Fibroblast of upper back skin (primary cell): Measurements from ENCODE around the gene SRF.

Experiments
- DNase-seq: peaks from one replicate; pipeline ENCODE4 v3.0.0-alpha.2; 2013

Gene SRF

DNA sequence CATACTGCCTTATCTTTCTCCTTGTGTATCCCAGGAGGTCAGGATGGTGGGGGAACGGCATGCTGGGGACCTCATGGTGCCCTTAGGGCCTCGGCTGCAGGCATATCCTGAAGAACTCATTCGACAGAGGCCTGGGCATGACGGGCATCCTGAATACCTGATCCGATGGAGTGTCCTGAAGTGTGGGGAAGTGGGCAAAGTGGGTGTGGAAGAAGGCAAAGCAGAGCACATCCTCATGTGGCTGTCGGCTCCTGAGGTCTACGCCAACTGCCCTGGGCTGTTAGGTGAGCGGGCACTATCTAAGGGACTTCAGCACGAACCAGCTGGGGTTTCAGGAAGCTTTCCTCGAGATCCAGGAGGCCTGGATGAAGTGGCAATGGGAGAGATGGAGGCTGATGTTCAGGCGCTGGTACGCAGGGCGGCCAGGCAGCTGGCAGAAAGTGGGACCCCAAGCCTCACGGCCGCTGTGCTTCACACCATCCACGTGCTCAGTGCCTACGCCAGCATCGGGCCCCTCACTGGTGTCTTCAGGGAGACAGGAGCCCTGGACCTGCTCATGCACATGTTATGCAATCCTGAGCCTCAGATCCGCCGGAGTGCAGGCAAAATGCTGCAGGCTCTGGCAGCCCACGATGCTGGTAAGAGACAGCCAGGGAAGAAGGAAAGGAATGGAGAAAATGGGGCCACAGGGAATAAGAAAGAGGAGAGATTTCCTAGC is 13.4 kb downstream of the SRF start:
- no peak for DNase-seq

DNA sequence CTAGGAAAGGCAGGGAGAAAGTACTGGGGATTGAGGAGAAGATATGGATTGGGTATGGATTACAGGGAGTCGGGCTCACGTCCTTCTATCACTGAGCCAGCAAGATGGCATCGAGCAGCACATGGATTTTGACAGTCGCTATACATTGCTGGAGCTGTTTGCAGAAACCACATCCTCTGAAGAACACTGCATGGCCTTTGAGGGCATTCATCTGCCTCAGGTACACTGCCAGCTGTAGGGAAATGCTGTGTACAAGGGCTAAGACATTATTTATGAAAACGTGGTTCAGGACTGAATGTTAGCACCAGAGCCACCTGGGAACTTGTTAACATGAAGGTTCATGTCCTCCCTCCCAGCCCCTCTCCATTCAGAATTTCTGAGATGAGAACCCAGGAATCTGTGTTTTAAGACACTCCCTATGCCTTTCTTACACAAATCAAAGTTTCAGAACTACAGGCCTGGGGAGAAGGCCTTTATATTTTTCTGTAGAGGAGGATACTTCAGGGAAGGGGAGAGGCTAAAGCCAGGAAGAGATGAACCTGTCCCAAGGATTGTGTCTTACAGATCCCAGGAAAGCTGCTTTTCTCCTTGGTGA is 14.4 kb downstream of the SRF start:
- no peak for DNase-seq

DNA sequence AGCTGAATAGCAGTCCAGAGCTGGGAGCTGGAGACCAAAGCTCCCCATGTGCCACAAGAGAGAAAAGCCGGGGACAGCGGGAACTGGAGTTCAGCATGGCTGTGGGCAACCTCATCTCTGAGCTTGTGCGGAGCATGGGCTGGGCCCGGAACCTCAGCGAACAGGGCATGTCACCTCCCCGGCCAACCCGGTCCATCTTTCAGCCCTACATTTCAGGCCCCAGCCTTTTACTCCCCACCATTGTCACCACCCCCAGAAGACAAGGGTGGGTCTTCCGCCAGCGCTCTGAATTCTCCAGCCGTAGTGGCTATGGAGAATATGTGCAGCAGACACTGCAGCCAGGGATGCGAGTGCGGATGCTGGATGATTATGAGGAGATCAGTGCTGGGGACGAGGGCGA is 14.9 kb downstream of the SRF start:
- no peak for DNase-seq

- DNase-seq, result no peak
These were observed 15.6 kb downstream of the SRF start for GRCh38 chr6:43186706-43187105.

GRCh38 chr6:43187821-43188220 is 16.8 kb downstream of the SRF start:
- DNase-seq, result no peak

GRCh38 chr6:43188426-43188825 is 17.4 kb downstream of the SRF start:
- DNase-seq, result no peak

DNA sequence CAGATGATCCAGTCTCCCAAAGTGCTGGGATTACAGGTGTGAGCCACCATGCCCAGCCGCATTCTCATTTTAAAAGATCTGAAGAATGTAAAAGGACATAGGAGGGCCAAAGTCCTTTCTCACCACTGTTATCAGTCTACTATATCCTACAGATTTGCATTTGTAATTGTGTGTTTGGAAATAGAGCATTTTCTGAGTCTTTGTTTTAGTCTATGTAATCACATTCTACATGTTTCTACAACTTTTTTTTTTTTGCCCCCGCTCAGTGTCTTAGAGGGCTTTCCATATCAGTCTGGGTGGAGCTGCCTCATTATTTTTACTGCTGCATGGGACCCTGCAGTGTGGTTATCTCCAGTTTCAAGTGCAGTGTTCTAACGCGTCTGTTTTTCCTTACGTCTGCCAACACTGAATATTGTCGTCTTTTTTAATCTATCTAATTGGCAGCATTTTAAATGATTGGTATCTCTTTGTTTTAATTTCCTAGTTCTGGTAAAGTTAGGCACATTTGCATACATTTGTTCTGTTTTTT is 18.8 kb downstream of the SRF start:
- no peak for DNase-seq

DNA sequence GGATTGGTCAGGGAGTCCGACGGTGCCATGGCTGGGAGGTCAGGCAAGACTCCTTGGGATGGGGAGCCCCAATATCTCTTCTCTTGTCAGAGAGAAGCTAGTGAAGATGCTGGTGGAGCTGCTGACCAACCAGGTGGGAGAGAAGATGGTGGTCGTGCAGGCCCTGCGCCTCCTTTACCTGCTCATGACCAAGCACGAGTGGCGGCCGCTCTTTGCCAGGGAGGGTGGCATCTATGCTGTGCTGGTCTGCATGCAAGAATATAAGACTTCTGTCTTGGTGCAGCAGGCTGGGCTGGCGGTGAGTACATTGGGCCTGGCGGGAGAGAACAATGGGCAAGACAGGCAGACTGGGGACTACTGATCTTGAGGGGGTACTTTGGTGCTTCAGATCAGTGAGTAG is 21.8 kb downstream of the SRF start:
- no peak for DNase-seq

DNA sequence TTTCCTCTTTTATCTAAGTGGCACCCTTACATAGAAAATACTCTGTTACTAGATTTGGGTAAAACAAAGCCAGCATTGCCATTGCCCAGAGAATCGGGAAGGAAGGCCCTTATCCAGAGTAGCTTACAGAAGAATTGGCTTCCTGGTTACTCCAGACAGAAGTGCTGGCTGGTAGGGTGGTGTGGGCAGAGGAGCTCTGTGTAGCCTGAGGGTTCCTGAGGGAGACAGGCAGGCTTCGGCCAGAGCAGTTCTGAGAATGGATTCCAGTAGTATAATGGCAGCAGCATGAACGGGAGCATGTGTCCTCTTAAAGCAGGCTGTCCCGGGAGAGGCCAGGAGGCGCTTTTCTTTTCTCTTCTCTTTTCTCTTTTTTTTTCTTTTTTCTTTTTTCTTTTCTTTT is 22.9 kb downstream of the SRF start:
- DNase-seq, result no peak

DNA sequence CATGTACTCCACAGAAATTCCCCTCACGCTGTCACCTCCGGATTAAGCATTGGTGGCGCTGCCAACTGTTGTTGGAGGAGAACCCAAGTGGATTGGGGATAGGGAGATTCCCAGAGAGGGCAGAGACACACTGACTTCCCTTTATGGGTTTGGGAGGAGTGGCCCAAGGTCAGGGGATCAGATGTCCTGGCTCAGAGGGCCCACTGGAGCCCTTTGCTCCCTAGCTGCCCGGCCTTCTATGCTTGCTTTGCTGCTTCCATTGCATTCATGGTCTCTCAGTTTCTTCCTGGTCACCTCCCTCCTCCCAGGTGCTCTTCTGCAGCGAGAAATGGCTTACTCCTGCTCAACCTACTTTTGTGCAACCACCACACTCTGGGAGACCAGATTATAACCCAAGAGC is 25.3 kb downstream of the SRF start:
- DNase-seq, result no peak

- DNase-seq, result no peak
These were observed 28.8 kb downstream of the SRF start for GRCh38 chr6:43199912-43200311.

DNA sequence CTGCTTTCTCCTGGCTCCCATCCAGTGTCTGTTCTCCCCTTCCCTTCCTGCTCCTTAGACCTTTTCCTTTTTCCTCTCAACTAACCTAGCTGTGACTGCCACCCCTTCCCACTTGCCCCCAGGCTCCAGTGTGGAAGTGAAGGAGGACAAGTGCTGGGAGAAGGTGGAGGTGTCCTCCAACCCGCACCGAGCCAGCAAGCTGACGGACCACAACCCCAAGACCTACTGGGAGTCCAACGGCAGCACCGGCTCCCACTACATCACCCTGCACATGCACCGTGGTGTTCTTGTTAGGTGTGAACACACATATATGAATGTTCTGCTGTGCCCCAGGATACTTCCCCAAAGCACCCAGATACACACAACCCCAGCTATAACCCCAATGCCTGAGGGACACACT is 29.5 kb downstream of the SRF start:
- DNase-seq, result no peak

GRCh38 chr6:43202451-43202850 is 31.4 kb downstream of the SRF start:
- DNase-seq, result no peak

DNA sequence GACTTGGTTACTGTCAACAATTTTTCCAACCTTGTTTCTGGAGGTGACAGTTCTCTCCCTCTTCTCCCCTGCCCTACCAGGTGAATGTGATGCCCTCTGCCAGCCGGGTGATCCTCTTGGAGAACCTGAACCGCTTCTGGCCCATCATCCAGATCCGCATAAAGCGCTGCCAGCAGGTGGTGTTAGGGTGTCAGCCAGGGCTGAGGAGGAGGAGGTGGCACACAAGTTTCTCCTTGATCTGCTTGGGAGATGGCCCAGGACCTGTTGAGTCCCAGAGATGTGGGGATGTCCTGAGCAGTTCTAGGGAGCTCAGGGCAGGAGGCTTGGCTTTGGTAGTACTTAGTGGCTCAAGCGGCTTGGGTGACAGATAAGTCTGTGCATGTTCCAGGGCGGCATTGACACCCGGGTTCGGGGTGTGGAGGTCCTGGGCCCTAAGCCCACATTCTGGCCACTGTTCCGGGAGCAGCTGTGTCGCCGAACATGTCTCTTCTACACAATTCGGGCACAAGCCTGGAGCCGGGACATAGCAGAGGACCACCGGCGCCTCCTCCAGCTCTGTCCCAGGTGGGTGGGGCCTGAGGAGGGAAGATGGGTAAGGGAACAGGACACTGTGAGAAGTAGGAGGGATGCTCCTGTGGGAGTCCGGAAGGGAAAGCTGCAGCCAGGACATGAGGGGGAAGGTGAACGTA is 32.1 kb downstream of the SRF start:
- DNase-seq, result no peak

GRCh38 chr6:43203718-43204095 is 32.6 kb downstream of the SRF start:
- DNase-seq, result no peak

DNA sequence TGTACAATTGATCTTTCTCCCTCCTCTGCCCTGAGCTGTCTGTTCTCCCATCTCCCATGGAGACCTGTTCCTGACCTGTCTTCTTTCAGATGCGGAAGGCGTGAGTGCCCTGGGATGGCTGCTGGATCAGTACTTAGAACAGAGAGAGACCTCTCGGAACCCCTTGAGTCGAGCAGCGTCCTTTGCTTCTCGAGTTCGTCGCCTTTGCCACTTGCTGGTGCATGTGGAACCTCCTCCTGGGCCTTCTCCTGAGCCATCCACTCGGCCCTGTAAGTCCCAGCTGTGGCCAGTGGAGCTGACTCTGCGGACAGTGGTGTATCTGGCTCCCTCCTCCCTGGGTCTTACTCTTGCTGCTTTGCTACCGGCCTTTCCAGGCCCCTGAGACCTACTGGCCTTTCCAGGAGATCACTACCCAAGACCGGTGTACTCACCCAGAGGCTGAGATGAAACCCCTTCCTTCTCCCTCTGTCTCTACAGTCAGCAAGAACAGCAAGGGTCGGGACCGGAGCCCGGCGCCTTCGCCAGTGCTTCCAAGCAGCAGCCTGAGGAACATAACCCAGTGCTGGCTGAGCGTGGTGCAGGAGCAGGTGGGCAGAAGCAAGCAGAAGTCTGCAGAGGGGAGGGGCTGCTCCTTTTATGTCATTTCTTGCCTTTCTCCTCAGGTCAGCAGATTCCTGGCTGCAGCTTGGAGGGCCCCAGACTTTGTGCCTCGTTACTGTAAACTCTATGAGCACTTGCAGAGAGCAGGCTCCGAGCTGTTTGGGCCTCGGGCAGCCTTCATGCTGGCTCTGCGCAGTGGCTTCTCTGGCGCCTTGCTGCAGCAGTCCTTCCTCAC is 33.4 kb downstream of the SRF start:
- no peak for DNase-seq

DNA sequence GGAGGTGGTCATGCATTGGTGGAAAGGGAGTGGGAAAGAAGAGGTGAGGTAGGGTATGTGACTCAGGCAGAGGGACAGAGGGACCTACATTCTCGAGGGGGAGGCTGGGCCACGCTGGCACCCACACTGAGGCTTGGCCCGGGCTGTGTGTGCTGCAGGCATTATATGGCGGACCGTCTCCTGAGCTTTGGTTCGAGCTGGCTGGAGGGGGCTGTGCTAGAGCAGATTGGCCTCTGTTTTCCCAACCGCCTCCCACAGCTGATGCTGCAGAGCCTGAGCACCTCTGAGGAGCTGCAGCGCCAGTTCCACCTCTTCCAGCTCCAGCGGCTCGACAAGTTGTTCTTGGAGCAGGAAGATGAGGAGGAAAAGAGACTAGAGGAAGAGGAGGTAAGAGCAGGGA is 34.8 kb downstream of the SRF start:
- no peak for DNase-seq

DNA sequence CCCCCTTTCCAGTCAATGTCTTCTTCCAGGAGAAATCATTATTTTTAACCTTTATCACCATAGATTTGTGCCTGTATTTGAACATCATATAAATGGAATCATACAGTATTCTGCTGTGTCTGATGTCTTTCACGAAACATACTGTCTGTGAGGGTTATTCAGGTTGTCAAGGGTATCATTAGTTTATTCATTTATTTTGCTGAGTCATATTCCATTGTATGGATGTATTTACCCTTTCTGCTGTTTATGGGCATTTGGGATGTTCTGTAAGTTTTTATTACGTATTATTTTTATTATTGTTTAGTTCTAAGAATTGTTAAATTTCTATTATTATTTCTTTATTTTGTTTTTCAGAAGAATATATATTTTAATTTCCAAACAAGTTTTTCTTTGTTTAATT is 36.2 kb downstream of the SRF start:
- DNase-seq, result no peak

GRCh38 chr6:43211955-43212354 is 40.9 kb downstream of the SRF start:
- DNase-seq, result no peak

DNA sequence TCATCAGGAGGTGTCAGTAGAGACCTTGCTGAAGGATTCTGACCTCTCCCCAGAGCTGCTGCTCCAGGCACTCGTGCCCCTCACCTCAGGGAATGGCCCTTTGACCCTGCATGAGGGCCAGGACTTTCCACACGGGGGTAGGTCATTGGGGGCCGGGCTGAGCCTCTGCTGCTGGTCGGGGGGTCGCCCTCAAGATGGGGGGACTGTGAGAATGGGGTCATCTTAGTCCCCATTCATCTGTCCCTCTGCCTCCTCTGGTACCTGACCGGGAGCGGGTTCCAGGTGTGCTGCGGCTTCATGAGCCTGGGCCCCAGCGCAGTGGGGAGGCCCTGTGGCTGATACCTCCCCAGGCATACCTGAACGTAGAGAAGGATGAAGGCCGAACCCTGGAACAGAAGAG is 42.4 kb downstream of the SRF start:
- no peak for DNase-seq

DNA sequence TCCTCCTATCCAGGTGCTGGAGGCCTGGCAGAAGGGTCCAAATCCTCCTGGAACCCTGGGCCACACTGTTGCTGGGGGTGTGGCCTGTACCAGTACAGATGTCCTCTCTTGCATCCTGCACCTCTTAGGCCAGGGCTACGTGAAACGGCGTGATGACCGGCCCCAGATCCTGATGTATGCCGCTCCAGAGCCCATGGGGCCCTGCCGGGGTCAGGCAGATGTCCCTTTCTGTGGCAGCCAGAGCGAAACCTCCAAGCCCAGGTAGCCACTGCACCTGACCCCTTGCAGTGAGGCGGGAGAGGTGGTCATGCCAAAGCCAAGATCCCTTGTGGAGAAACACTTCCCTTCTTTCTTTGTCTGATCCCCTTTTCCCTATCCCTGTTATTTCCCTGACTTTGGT is 44.0 kb downstream of the SRF start:
- no peak for DNase-seq

- no peak for DNase-seq
These were observed 45.1 kb downstream of the SRF start for GRCh38 chr6:43216200-43216599.

GRCh38 chr6:43217351-43217750 is 46.3 kb downstream of the SRF start:
- no peak for DNase-seq
